ENCODE data around the gene CHPF2.

Gene CHPF2

GRCh38 chr7:151271699-151272355 is 39.5 kb downstream of the CHPF2 start:
- DNase-seq = no peak

GRCh38 chr7:151272405-151272804 is 40.1 kb downstream of the CHPF2 start:
- no peak for DNase-seq

GRCh38 chr7:151272877-151273276 is 40.6 kb downstream of the CHPF2 start:
- DNase-seq = no peak

GRCh38 chr7:151273651-151274390 is 41.5 kb downstream of the CHPF2 start:
- DNase-seq = no peak

GRCh38 chr7:151274396-151274795 is 42.1 kb downstream of the CHPF2 start:
- DNase-seq = no peak

GRCh38 chr7:151274936-151275812 is 42.9 kb downstream of the CHPF2 start:
- no peak for DNase-seq

GRCh38 chr7:151275813-151276577 is 43.7 kb downstream of the CHPF2 start:
- DNase-seq = no peak

- DNase-seq = peak; percentile 55
These were observed 44.6 kb downstream of the CHPF2 start for GRCh38 chr7:151276666-151277590.

GRCh38 chr7:151277631-151278030 is 45.3 kb downstream of the CHPF2 start:
- no peak for DNase-seq

- no peak for DNase-seq
These were observed 46.7 kb downstream of the CHPF2 start for GRCh38 chr7:151278949-151279348.

- no peak for DNase-seq
These were observed 47.6 kb downstream of the CHPF2 start for GRCh38 chr7:151279868-151280267.

- DNase-seq = no peak
These were observed 48.2 kb downstream of the CHPF2 start for GRCh38 chr7:151280388-151281019.

GRCh38 chr7:151281686-151282085 is 49.4 kb downstream of the CHPF2 start:
- DNase-seq = no peak

GRCh38 chr7:151282111-151282510 is 49.8 kb downstream of the CHPF2 start:
- no peak for DNase-seq

GRCh38 chr7:151283302-151283701 is 51.0 kb downstream of the CHPF2 start:
- DNase-seq = no peak

GRCh38 chr7:151286148-151286547 is 53.9 kb downstream of the CHPF2 start:
- no peak for DNase-seq
